OCI-LY7 (cell line): Measurements from ENCODE around the gene ARHGAP24.

Experiments
- CTCF ChIP-seq: fragments of 200-600 bp; sonication (generic); conservative IDR thresholded peaks from 2 replicates; pipeline ENCODE4 v1.5.1; 2014; ENCODE audit warnings: mild to moderate bottlenecking, antibody characterized with exemption, low read length, moderate library complexity, mixed read lengths
- EZH2phosphoT487 ChIP-seq: fragments of 200-600 bp; sonication (generic); IDR thresholded peaks from 2 replicates; pipeline ENCODE4 v1.6.1; 2018; ENCODE audit warnings: low read depth, borderline replicate concordance, mild to moderate bottlenecking, mixed run types, antibody characterized with exemption, low read length, moderate library complexity, mixed read lengths

- no peak for TF ChIP-seq CTCF
- TF ChIP-seq EZH2phosphoT487: no peak
Observed at GRCh38 chr4:85952528-85952927, 477.6 kb downstream of the ARHGAP24 start.
